Measurements from ENCODE around the gene MAD1L1.

The MAD1L1 gene

GRCh38 chr7:2032030-2032875, 200.5 kb downstream of the MAD1L1 start:
- POLR2A ChIA-PET, result no interaction called here

GRCh38 chr7:2031451-2031845, 201.3 kb downstream of the MAD1L1 start:
- no peak for TF ChIP-seq ZSCAN5A (tag by site-specific recombination; IDR thresholded peaks at IDR 0.05)
- TF ChIP-seq ZNF544 (tag by site-specific recombination; IDR thresholded peaks at IDR 0.05), result no peak
- no peak for TF ChIP-seq BCL11A (tag by site-specific recombination; IDR thresholded peaks at IDR 0.05; ENCODE audit: low read depth)
- TF ChIP-seq ZSCAN30 (tag by site-specific recombination; IDR thresholded peaks at IDR 0.05), result no peak
- no peak for TF ChIP-seq ZNF488 (tag by site-specific recombination; IDR thresholded peaks at IDR 0.05)
- TF ChIP-seq ZNF155 (tag by site-specific recombination; IDR thresholded peaks at IDR 0.05), result no peak
- TF ChIP-seq ZBTB10 (tag by site-specific recombination; IDR thresholded peaks at IDR 0.05), result no peak
- no peak for TF ChIP-seq ZNF768 (tag by site-specific recombination; IDR thresholded peaks at IDR 0.05)
- no peak for TF ChIP-seq ZNF791 (tag by site-specific recombination; IDR thresholded peaks at IDR 0.05)
- ChIA-PET CTCF (no interaction called here), POLR2A (no interaction called here)
- Histone ChIP-seq H3K36me3 (ENCODE audit: control insufficient read depth in 2 of 2, insufficient read depth in 1 of 2, low read length in 2 of 2) (no peaks in the 10 kb centered on the region), H3K27ac (ENCODE audit: extremely low read depth, low read depth, low read length) (no peak overlapping the region), H3K9me3 (ENCODE audit: control insufficient read depth, insufficient read depth, low read depth, low read length) (no peaks in the 10 kb centered on the region), H3K4me1 (ENCODE audit: control insufficient read depth, insufficient read depth, low read length) (no peaks in the 10 kb centered on the region), H3K4me3 (ENCODE audit: low read depth, low read length) (no peak overlapping the region)

More at GRCh38 chr7:2032030-2032875, 200.5 kb downstream of the MAD1L1 start:
- Histone ChIP-seq H3K27ac (ENCODE audit: extremely low read depth, low read depth, low read length) (no peak overlapping the region), H3K4me3 (ENCODE audit: low read depth, low read length) (no peak overlapping the region), H3K36me3 (ENCODE audit: control insufficient read depth in 2 of 2, insufficient read depth in 1 of 2, low read length in 2 of 2) (no peaks in the 10 kb centered on the region), H3K9me3 (ENCODE audit: control insufficient read depth, insufficient read depth, low read depth, low read length) (no peaks in the 10 kb centered on the region), H3K4me1 (ENCODE audit: control insufficient read depth, insufficient read depth, low read length) (no peaks in the 10 kb centered on the region)
- CTCF ChIA-PET, result no interaction called here
- TF ChIP-seq GLIS1 (tag by site-specific recombination; IDR thresholded peaks at IDR 0.05) (peak; percentile 72), ZIC2 (tag by site-specific recombination; IDR thresholded peaks at IDR 0.05) (peak; percentile 42; the same call in 1 of the 2 replicates), ZNF362 (tag by site-specific recombination; IDR thresholded peaks at IDR 0.05) (no peak), KLF1 (tag by site-specific recombination; IDR thresholded peaks at IDR 0.05) (no peak)

Measured in HEK293 (cell line).